Endometrial microvascular endothelial cells (primary cell): Measurements from ENCODE around the gene CRADD. TPM values are rescaled to one million over a fixed set of nuclear protein-coding genes. Genes with fewer than 3 reads are reported as not detected.
"Not testable (repeated sequence)": the region's sequence is repeated elsewhere in the genome, so short reads cannot be mapped to it uniquely, and the experiment has no call there.

Experiments used
- in situ Hi-C: cut with HindIII; loops from 2 replicates; pipeline ENCODE4 v1.10.0; 2017; ENCODE audit warnings: low sequenced_read_pairs, low pct_unique_long_range_greater_than_20kb; ENCODE audit errors: inconsistent ontology term
- total RNA-seq: library from RNA; depleted of rRNA; stranded (reverse); fragments of >200 nt; gene quantifications from one replicate; pipeline ENCODE4 v1.2.3, GENCODE V29; 2015; ENCODE audit errors: inconsistent ontology term

The CRADD gene
- total RNA-seq, 1 donor from 2014 or later = 28.3 TPM

DNA sequence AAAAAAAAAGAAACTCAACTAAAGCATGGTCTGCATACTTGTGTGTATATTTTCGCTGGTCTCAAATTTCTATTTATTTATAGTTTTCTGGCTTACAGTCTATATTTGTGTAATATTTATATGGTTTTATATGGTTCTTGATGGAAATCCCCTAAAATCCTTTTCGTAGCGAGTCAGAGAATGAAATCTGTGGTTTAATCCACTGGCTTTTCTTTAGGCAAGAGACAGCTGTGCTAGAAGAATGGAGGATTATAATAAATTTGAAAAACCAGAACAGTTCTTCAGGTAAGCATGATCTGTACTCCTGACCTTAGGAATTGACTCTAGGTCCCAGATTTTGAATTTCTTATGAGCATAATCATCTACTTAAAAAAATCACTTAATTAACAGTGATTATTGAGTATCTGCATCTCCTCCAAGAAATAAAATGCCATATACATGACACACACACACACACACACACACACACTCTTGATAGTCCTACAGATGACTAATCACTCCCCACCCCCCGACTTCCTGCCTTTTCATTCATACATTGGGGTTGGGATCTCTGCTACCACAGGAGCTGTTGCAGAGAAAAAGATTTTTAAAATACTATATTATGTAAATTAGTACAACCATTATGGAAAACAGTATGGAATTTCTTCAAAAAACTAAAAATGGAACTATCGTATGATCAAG is 113.4 kb downstream of the CRADD start:
- in situ Hi-C loops = no loop called here

DNA sequence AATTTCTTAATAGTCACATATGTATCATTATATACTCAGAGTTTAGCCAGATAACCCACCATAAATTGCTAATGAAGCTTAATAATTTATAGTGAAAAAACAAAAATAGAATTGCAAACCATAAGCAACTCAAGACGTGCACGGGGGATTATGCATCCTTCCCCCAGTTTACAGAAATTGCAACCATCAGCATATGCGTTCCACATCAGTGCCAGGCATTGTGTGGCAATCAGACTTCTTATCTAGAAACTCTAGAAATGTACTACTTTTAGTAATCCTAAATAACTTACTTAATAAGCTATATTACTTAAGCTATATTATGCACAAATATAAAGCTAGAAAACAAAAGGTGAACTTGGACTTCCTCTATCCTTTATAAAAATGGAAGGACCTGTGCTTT is 115.8 kb downstream of the CRADD start:
- in situ Hi-C loops = no loop called here

DNA sequence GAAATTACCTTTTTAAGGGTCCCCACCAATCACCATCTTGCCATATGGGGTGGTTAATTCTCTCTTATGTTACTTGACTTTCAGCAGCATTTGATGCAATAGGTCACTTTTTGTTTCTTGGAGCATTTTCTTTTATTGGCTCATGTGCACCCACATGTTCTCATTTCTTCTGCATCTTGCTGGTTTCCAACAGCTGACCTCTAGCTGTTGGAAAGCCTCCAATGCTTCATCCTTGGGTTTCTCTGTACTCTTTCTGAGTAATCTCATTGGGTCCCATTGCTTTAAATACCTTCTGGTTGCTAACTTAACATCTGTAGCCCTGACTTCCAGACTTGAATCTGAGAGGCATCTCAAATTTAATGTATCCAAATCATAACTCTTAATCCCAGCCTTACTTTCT is 116.8 kb downstream of the CRADD start:
- in situ Hi-C loops = no loop called here

DNA sequence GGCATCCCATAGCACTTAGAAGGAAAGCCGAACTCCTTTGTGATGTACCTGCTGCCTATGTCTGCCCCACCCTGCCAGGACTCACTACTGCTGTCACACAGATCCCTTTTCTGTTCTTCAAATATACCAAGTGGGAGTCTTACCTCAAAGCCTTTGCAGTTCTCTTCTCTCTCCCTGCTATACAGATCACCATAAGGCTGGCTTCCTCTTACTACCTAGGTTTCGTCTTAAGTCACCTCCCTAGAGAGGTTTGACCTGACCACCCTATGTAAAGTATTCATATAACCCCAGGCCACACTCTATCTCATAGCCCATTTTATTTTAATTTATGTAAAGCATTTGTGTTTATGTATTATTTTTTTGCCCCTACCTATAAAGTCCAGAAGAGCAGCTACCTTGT is 117.6 kb downstream of the CRADD start:
- in situ Hi-C loops = no loop called here

DNA sequence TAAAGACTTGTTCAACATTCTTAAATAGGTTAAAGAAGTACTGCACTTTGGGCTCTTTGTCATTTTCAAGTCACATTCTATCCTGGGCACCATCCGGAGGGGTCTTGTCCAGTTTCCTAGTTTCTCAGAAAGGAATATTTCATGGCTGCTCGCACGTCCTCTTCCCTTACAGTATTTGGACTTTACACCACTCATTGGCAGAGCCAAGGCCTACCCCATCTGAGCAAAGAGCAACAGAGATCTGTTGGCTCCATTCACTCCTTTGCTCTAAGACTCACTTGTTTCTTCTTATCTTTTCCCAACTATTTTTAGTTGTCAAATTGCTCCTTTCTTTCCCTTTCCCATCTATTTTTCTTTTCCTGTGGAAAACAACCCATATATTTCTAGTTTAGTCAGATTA is 118.2 kb downstream of the CRADD start:
- in situ Hi-C loops = no loop called here

DNA sequence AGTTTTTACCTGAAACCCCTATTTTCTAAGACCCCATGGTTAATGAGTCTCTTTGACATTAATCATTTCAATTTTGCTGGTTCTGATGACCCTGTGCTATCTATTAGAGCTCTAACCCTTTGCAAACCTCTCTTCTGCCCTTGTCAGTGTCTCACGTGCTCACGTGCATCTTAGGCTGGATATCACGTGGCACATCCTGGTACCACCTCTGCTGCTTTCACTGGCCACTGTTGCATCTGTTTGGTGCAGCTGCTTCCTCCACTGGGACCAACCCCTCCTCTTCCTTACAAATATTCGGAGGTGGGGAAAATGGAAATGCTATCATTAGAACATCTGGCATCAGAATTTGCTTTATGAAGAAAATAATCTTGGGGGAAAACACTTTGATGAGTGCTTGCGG is 119.6 kb downstream of the CRADD start:
- in situ Hi-C loops = no loop called here

DNA sequence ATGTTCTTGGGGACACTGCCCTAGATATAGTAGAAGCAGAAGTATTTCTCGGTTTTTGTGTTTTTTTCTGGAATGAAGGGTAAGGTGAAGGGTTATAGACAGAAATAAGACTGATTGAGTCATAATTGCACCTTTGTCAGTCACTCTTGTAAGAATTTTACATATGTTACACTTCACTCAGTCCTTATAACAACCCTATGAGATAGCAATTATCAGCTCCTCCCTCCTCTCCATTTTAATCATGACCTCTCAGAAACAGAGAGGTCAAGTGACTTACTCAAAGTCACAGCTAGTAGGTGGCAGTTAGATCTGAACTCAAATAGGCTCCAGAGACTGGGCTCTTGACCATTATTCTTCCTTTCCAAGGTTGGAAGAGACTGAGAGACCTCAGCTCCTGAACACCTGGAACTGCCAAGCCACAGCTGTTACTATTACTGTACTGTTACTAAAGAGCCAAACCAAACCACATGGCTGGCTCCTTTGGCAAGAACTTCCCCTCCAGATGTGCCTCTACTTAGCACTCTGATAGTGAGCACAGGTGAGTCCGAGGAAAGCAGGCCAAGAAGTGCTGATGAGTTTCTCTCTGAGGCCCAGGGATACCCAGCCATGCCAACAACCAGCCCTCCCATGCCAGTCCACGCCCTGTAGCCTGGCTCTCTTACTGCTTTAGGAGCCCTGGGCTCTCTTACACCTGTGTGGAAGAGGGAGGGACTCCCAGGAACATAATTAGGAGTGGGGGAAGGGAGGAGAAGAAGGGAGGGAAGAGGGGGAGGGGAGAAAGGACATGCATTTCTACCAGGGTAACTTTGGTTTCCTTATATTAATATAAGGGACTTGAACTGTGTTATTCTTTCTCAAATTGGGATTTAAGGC is 121.3 kb downstream of the CRADD start:
- in situ Hi-C loops = no loop called here

DNA sequence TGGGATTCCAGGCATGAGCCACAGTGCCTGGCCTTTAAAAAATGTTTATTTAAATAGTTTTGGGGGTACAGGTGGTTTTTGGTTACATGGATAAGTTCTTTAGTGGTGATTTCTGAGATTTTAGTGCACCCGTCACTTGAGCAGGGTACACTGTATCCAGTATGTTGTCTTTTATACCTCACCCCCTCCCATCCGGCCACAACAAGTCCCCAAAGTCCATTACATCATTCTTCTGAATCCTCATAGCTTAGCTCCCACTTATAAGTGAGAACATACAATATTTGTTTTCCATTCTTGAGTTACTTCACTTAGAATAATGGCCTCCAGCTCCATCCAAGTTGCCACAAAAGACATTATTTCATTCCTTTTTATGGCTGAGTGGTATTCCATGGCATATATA is 124.5 kb downstream of the CRADD start:
- in situ Hi-C loops = not testable (repeated sequence)

DNA sequence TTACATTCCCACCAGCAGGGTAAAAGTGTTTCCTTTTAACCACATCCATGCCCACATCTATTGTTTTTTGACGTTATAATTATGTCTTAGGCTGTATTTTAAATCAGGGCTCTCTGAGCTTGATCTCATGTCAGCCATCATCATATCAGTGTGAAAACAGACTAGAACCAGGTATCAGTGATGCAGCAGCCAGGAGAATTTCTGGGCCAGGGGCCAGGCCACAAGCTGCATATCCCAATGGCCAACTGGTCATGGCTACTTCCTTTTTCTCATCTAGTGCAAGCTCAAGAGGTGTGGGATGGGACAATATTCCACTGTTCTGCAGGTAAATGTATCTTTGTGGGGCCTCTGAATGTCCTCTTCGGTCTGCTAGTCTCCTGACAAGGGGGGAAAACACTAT is 125.1 kb downstream of the CRADD start:
- in situ Hi-C loops = no loop called here

DNA sequence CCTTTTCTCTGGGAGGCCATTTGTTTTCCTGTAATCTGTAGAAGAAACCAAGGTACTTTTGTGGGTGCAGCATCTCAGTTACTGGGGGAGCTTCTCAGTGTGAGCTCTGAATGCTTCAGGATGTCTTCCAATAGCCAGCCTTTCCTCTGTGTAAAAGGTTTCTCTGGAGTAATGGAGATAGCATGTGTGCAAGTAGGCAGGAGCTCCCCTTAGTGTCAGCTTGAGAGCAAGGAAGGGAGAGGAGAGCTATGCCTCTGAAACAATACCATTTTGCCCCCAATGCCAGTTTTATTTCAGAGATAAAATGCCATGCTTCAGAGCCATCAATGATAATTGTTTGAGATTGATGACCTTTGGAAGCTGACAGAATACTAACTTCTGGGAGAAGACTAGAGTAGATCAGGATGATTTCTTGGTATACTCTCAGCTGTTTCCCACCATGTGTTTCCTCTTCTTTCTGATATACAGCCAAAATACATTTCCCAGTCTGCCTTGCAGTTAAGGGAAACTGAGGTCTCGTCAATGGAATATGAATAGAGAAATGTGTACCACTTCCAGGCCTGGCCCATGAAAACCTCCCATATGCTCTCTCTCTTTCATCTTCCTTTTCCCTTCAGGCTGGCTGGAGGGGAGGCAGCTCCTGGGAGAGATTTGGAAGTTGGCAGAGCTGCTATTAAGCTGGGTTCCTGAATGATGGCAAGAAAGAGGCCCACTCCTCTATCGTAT is 125.7 kb downstream of the CRADD start:
- in situ Hi-C loops = no loop called here

DNA sequence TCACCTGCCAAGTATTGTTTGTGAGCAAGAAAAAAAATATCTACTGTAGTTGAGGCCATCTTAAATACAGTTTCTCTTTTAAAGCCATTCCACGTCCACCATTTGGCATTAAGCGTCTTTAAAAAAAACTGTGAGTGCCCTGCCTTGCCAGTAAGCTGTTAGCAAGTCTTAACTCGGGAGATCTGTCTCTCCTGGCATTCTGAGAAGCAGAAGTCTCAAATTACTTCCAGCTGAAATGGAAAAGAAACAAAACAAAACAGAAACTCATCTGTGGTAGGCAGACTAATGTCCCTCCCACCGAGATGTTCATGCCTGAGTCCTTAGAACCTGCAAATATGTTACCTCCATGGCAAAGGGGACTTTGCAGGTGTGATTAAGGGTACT is 126.2 kb downstream of the CRADD start:
- in situ Hi-C loops = no loop called here

DNA sequence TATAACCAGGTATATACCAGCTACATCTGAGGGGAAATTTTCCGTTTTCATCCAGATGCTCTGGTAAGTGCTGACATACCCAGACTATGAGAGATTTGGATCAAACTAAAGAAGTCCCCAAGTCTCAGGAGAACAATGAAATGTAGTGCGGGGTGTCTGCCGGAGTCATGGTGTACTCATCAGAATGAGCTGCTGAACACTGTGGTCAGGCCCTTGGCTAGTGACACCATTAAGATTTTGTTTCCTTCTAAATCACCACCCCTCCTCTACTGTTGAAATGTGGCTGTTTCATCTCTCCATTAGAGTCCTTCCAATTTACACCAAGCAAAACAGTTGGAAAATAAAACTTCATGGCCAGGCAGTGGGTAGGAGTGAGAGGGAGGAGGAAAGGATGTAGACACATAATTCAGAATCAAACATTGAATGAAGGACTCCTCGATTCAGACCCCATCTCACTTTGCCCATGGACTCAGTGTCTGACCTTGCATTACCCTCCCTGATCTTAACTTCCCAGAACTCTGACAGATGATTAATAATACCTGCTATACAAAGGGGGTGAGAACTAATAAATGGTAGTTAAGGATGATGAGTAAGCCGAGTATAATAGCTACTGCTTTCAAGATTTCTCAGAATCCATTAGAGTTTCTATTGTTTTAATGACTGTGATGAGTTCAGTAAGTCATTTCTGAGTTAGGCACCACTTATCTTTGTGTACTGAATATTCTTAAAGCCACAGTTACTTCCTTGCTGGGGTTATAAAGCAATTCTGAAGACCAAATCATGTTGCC is 127.4 kb downstream of the CRADD start:
- in situ Hi-C loops = no loop called here

DNA sequence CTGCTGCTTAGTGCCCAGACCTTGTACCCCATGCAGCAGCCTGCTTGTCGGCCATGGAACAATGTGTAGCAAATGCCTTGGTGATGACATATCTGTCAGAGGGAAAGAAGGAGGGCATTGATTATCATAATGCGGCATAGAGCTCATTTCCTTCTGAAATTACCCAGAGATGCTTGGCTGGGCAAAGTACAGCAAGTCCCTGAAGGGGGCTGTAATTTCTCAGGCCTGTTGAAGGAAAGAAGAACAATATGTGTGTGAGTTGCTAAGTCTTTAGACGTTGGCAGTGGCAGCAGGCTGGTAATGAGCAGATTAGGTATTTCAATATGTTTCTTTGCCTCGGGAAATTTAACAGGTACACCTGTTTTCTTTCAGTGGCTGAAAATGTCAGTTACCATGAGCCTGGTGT is 128.6 kb downstream of the CRADD start:
- in situ Hi-C loops = no loop called here

DNA sequence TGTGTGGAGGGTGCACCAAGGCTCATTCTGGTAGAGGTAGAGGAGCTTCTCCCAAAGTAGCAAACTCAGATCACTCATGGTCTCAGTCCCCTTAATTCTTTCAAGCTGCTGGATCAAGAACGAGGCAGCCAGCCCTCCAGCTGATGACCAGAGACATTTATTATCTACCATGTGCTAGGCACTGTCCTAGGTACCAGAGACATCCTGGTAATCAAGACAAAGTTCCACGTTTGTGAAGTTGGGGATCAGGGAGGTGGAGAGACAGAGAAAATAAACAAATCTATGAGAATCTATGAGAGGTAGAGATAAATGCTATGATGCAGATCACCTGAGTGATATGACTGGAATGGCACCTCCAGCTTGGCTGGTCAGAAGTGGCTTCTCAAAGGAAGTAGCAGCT is 130.2 kb downstream of the CRADD start:
- in situ Hi-C loops = no loop called here

DNA sequence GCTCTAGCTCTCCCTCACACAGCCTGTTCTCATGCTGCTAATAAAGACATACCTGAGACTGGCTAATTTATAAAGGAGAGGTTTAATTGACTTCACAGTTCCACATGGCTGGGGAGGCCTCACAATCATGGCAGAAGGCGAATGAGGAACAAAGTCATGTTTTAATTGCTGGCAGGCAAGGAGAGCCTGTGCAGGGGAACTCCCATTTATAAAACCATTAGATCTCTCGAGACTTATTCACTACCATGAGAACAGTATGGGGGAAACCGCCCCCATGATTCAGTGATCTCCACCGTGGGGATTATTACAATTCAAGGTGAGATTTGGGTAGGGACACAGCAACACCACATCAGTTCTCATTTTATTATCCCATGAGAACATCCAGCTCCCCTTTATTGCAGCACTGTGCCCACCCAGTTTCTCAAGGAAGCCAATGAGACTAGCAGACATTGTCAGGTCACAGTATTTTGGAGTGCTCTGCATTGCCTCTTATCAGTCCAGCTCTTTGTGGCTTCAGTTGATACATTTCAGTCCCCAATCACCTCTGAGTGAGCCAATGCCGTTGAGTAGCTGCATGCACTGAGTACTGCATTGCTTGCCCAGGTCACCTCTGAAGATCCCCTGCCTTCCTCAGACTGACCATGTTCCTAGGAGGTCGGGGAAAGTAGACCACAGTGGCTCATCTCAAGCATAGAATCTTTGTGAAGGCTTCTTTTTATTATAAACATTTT is 131.2 kb downstream of the CRADD start:
- in situ Hi-C loops = no loop called here

DNA sequence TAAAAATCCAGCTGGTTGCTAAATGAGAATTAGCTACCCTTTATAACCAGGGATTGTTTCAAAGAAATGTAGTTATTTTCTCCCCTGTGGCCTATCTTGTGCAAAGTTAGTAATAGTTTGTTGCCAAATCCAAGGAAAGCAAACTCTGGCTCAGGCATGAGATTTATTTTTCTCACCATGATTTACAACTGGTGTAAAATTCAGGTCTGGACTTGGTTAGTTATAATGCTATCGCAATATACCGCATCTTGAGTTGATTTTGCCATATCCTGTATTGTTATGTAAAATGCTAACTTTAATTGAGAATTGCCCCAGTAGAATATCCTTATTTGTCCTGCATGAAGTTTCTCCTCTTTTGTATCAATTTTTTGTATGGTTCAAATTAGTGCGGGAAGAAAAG is 135.5 kb downstream of the CRADD start:
- in situ Hi-C loops = no loop called here

DNA sequence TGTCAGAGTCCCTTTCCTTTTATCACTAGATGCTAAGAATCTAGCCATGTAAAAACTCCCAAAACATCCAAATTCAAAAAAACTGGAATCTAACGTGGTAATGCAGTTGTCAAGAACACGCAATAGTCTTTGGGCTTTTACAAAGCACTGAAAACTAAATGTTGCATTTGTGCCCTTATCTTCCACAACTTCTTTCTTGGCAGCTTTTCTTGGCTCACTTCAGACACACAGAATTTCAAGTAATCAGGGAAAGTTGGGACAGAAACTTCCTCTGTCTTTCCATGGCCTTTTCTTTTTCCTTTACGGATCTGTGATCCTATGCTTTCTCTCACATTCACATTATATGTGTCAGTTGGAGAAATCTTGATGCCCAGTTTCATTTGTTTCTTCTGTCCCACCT is 136.0 kb downstream of the CRADD start:
- in situ Hi-C loops = no loop called here

DNA sequence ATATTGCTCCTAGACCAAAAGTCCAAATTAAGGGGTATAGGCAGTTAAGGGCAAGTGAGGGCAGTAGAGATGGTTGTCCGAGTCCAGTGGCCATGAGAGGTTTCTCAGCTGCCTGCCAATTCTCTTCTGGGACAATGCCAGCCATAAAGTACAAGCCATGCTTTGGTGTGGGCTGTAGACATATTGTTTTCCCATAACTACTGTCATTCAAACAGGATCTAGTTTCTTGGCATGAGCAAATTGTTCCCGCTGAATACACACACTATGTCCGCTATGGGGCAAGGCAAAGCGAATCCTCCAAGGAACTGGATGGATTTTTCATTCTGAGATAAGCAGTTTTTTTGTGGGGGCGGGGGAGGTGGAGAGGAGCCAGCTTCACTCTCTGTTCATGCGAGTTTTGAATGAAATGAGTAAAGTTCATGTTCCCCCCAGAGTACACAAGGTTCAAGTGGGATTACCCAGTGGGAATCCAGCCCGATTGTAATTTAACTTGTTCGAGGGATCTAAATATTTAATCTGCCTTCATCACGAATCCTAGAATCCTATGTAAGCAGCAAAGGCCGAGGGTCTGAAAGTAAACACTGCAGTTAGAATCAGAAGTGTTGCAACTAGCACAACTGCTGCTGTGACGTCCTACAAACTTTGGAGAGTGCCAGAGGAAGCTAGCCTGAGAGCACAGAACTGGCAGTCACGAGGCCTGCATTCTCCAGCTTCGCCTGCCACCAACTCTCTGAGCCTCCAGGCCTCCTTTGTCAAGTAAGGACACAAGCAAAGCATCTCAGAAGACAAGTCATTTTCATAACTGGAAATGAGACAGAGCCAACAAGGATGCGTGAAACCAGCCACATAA is 137.0 kb downstream of the CRADD start:
- in situ Hi-C loops = no loop called here
